ENCODE measurements around the gene PCAT6.
"Not testable (repeated sequence)": the region's sequence is repeated elsewhere in the genome, so short reads cannot be mapped to it uniquely, and the experiment has no call there.

The PCAT6 gene

GRCh38 chr1:202806845-202807450, 3.8 kb upstream of the PCAT6 start:
- intact Hi-C loops (cut with DNase I): no loop called here
- peak in 7 of 10 donors; percentile 11 to 85 (median 13) for DNase-seq

GRCh38 chr1:202807451-202807925, 3.3 kb upstream of the PCAT6 start:
- DNase-seq: peak in 8 of 10 donors; percentile 6 to 87 (median 22)
- intact Hi-C loops (cut with DNase I): no loop called here

DNA sequence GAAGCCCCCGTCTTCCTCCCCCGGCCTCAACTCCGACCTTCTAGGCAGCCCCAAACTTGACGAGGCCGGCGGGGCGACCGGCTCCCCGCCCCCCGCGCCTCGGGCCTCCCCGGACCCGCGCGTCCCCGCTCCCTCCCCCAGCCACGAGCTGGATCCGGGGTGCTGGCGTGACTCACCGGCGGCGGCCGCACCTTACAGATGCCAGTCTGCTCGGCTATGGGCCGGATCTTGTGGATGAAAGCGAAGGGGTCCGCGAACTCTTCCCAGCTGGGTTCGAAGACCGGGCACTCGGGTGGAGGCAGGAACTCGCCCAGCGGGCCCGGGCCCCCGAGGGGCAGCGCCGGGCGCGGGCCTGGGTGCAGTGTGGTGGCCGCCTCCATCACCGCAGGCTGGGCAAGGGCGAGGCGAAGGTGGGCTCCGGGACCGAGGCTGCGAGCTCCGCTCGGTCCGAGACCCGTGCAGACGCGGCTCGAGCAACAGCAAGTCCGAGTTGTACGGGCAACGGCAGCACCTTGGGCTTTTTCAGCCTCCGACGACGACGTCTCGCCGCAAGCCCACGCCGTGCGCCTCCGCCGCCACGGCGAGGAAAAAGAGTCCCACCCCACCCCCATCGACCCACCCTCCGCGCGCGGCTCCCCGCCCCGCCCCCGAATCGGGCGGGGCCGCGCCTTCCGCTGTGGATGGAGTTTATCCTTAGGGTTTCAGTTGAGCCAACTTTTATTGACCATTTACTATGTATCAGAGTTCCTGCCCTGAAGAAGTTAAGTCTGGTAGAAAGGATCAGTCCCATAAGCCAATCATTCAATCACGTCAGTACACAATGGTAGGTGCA, 2.6 kb upstream of the PCAT6 start, which contains the start of gene KDM5B:
KDM5B (minus strand) TSS at position 496 of the 832 bp plus-strand sequence; CDS start at position 380, 116 bp downstream.
- DNase-seq: peak; percentile 51 to 94 (median 68)
- intact Hi-C loops (cut with DNase I): no loop called here

GRCh38 chr1:202809597-202810159, 1.1 kb upstream of the PCAT6 start:
- intact Hi-C loops (cut with DNase I): loop anchor here (2.0 kb wide), 1 partner anchor 79 kb away; the partner anchor contains the start of gene RABIF
- DNase-seq: no peak

DNA sequence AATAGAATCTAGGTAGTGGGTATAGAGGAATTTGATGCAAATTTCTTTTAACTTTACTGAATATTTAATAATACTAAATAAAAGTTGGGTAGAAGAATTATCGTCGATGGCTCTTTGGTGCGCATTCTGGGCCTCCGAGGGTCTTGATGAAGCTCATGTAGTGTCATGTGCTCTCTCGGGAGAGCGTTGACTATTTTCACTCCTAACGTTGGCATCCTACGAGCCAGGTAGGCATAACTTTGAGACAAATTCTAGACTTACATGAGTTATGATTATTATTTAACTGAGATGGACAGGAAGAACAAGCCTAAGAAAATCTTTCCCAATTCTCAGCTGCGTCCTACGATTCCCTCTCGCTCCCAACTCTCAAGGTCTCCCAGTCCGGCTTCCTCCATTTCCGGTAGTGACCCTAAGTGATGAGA, 550 bp upstream of the PCAT6 start:
- DNase-seq: peak in 1 of 10 donors; percentile 44
- intact Hi-C loops (cut with DNase I): loop anchor here (2.0 kb wide), 1 partner anchor 79 kb away; the partner anchor contains the start of gene RABIF

DNA sequence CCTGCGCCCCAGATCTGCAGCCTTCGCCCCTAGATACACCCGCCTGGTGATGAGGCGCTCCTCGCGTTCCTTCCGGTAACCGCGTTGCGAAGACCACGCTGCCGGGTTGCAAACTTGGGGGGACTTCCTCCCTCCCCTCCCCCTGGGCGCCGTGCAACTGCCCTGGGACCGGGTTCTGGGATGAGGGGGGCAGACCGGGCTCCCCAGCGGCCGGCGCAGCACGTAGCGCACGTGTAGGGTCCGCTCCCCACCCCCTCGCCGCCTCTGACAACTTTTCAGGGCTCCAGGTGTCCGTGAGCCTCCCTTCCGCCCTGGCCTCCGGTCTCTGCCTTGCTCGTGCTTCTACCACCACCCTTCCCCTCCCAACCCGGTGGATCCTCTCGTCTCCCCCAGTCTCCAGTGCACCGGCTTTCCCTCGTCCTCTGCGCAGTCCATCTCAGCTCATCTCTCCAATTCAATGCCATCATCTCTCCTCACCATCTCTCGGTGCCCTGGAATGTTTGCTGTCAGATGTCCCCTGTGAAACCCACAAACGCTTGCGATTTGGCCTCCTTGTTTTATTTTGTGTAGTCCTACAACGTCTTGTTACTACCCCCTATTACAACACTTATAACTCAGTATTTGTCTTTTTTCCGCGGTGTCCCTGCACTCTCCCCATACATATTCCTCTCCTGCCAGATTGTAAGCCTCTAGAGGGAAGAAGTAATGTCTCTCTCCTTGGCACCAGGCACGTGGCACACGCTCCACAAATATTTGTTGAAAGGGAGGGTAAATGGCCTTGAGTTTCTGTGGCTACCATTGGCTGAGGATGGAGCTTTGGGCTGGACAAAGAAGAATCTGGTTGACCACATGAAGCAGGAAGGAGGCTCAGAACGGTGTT, 782 bp downstream of the PCAT6 start:
- peak in 5 of 10 donors; percentile 10 to 82 (median 74) for DNase-seq
- intact Hi-C loops (cut with DNase I): loop anchor here (2.0 kb wide), 1 partner anchor 77 kb away; the partner anchor contains the start of gene RABIF

GRCh38 chr1:202812176-202813026, 1.6 kb downstream of the PCAT6 start:
- DNase-seq: peak in 1 of 10 donors; percentile 68
- intact Hi-C loops (cut with DNase I): no loop called here

GRCh38 chr1:202815120-202815519, 4.4 kb downstream of the PCAT6 start:
- intact Hi-C loops (cut with DNase I): no loop called here
- peak in 1 of 10 donors; percentile 24 for DNase-seq

- DNase-seq: no peak
- intact Hi-C loops (cut with DNase I): no loop called here
These were observed 8.1 kb downstream of the PCAT6 start for GRCh38 chr1:202818819-202819218.

DNA sequence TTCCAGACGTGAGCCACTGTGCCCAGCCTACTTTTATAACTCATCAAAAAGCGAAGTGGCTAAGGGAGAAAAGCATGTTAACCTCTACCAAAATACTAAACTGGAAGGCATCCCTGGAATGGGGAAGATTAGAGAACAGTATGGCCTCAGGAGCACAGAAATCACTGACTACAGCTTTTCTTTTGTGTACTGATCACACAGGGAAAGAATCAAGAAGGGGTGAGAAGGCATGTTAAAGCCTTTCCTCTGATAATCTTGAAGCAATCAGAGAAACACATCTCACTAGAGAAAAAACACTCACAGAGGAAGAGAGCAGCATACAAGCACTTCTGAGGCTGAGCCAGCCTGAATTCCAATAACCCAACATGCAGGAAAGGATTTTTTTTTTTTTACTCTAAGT, 10.7 kb downstream of the PCAT6 start:
- intact Hi-C loops (cut with DNase I): no loop called here
- DNase-seq: no peak

GRCh38 chr1:202825748-202826147, 15.0 kb downstream of the PCAT6 start:
- peak in 1 of 10 donors; percentile 36 for DNase-seq
- intact Hi-C loops (cut with DNase I): no loop called here

DNA sequence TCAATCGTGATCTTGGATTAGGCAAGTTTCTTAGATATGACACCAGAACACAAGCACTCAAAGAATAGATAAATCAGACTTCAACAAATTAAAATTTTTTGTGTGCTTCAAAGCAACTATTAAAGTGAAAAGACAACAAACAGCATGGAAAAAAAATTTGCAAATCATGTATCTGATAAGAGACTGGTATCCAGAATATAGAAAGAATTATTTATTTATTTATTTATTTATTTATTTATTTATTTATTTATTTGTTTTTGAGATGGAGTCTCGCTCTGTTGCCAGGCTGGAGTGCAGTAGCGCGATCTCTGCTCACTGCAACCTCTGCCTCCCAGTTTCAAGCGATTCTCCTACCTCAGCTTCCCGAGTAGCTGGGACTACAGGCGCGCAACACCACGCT, 18.5 kb downstream of the PCAT6 start:
- DNase-seq; intact Hi-C loops (cut with DNase I): not testable (repeated sequence)

DNA sequence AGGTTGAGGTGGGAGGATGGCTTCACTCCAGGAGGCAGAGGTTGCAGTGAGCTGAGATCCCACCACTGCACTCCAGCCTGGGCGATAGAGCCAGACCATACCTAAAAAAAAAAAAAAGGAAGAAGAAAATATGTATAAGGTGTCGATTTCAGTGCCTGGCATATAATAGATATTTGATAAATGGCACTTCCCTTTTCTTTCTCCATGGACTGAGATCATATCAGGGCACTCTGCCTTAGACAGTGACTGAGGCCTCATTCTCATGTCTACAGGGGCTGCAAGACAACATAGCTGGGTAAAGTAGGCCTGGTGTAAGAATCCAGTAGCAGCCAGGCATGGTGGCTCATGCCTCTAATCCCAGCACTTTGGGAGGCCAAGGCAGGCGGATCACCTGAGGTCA, 21.2 kb downstream of the PCAT6 start:
- intact Hi-C loops (cut with DNase I): no loop called here

GRCh38 chr1:202834771-202835547, 24.2 kb downstream of the PCAT6 start:
- intact Hi-C loops (cut with DNase I): no loop called here

More for the DNA sequence above, 21.2 kb downstream of the PCAT6 start:
- peak in 1 of 10 donors; percentile 14 for DNase-seq

DNA sequence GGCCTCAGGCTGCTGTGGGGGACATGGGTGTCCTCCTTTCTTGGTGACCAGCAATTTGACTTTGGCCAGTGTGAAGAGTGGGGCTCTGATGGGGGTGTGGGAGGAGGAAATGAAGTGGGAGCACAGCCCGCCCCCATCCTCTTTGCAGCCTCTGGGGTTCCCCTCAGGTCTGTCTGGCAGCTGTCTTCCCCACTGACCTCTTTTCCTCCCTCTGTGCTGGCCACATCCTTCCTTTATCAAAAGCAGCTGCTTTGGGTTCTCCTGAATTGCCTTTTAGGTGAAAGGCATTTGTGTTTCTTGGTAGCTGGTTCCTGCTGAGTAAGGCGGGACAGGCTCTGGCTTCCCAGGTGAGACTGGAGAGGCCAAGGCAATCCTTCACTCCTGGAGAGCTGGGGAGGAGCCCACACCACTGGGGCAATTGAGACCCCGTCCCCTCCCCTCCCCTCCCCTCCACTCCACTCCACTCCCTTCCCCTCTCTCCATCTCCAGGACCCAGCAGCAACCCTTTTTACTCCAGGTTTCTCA, 24.9 kb downstream of the PCAT6 start:
- no peak for DNase-seq
- intact Hi-C loops (cut with DNase I): no loop called here

More at GRCh38 chr1:202834771-202835547, 24.2 kb downstream of the PCAT6 start:
- peak in 8 of 10 donors; percentile 26 to 92 (median 60) for DNase-seq

GRCh38 chr1:202836623-202837403, 26.1 kb downstream of the PCAT6 start:
- intact Hi-C loops (cut with DNase I): no loop called here
- peak in 1 of 10 donors; percentile 13 for DNase-seq

DNA sequence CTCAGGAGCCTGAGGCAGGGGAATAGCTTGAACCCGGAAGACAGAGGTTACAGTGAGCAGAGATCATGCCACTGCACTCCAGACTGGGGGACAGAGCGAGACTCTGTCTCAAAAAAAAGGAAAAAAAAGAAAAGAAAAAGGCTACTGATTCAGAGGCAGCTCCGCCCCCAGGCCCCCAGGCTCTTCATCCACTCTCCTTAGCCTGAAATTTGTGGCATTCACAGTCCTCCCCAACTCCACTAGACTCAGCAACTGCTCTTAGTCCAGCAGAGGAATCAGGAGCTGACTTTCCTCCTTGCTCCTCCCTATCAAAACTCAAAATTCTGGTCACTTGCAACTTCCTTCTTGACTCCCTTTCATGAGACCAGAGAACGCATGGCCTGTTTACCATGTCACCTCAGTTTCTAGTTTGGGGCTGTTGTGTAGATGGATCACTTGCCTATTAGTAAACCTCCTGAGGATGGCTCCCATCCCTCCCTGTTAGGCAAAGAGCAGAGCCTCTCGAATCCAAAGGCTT, 27.1 kb downstream of the PCAT6 start:
- peak in 1 of 10 donors; percentile 4 for DNase-seq
- intact Hi-C loops (cut with DNase I): no loop called here
